DOHH2 (cell line): ENCODE data around the gene APOOL.
"Not testable (repeated sequence)": the region's sequence is repeated elsewhere in the genome, so short reads cannot be mapped to it uniquely, and the experiment has no call there.

ENCODE experiments used
- H3F3A ChIP-seq: fragments of 200-600 bp; sonication (generic), shearing (Covaris generic); 2 replicates; pipeline ENCODE4 v1.6.0; 2016; ENCODE audit warnings: antibody characterized with exemption, mild to moderate bottlenecking; ENCODE audit not compliant: control insufficient read depth, insufficient read depth
- H3K27ac ChIP-seq: fragments of 200-600 bp; sonication (generic); 2 replicates; pipeline ENCODE4 v1.5.1; 2014; ENCODE audit warnings: low read depth, mild to moderate bottlenecking, low read length, moderate library complexity
- H3K27me3 ChIP-seq: fragments of 200-600 bp; sonication (generic); 2 replicates; pipeline ENCODE4 v1.6.1; 2014; ENCODE audit warnings: mild to moderate bottlenecking, low read length, mixed read lengths; ENCODE audit not compliant: control insufficient read depth
- H3K36me3 ChIP-seq: fragments of 200-600 bp; sonication (generic); 2 replicates; pipeline ENCODE4 v1.6.1; 2014; ENCODE audit warnings: mild to moderate bottlenecking, low read length, moderate library complexity, mixed read lengths; ENCODE audit not compliant: control insufficient read depth
- H3K4me1 ChIP-seq: fragments of 200-600 bp; sonication (generic); 2 replicates; pipeline ENCODE4 v1.6.1; 2014; ENCODE audit warnings: mild to moderate bottlenecking, low read length, mixed read lengths; ENCODE audit not compliant: control insufficient read depth
- H3K4me2 ChIP-seq: fragments of 200-600 bp; sonication (generic); 2 replicates; pipeline ENCODE4 v1.6.0; 2014; ENCODE audit warnings: mild to moderate bottlenecking, low read length, moderate library complexity
- H3K4me3 ChIP-seq: fragments of 200-600 bp; sonication (generic); 2 replicates; pipeline ENCODE4 v1.5.1; 2014; ENCODE audit warnings: mild to moderate bottlenecking, low read length, mixed read lengths
- H3K79me2 ChIP-seq: fragments of 200-600 bp; sonication (generic); 2 replicates; pipeline ENCODE4 v1.6.1; 2014; ENCODE audit warnings: mild to moderate bottlenecking, low read length, mixed read lengths; ENCODE audit not compliant: control insufficient read depth
- H3K9me2 ChIP-seq: fragments of 200-600 bp; sonication (generic); replicated peaks from 2 replicates; pipeline ENCODE4 v1.6.1; 2014; ENCODE audit warnings: mild to moderate bottlenecking, low read length, mixed read lengths; ENCODE audit not compliant: control insufficient read depth
- H3K9me3 ChIP-seq: fragments of 200-600 bp; sonication (generic); 2 replicates; pipeline ENCODE4 v1.6.1; 2014; ENCODE audit warnings: antibody characterized with exemption, low read length, mixed read lengths; ENCODE audit not compliant: control insufficient read depth, insufficient read depth
- H4K20me1 ChIP-seq: fragments of 200-600 bp; sonication (generic); 2 replicates; pipeline ENCODE4 v1.6.0; 2014; ENCODE audit warnings: low read depth, mild to moderate bottlenecking, antibody characterized with exemption, low read length, moderate library complexity; ENCODE audit not compliant: control insufficient read depth, insufficient read depth
- EZH2phosphoT487 ChIP-seq: fragments of 200-600 bp; sonication (generic); IDR thresholded peaks from 2 replicates; pipeline ENCODE4 v1.6.1; 2017; ENCODE audit warnings: borderline replicate concordance, mild to moderate bottlenecking, antibody characterized with exemption, low read length, moderate library complexity, mixed read lengths
- TF ChIP-seq, protein P1 (sequence below): fragments of 200-600 bp; sonication (generic); IDR thresholded peaks from one replicate; pipeline ENCODE4 v1.5.1; 2014; ENCODE audit warnings: antibody characterized with exemption, mild to moderate bottlenecking, low read depth, low read length; ENCODE audit not compliant: poor library complexity, severe bottlenecking

Gene APOOL

DNA sequence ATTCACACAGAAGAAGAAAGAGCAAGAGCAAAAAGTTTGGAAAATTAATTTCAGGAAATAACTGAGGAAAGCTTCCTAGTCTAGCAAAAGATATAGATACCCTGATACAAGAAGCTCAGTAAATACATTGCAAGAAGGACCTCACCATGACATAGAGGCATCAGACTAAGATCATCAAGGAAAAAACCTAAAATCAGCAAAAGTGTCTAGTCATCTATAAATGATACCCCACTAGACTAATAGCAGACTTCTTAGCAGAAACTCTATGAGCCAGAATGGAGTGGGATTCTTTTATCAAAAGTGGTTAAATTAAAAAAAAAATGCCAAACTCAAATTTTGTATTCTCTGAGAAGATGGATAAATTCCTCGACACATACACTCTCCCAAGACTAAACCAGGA is 10.5 kb upstream of the APOOL start:
- Histone ChIP-seq H3K4me3 (no peak overlapping the region), H4K20me1 (no peaks in the 10 kb centered on the region), H3K79me2 (no peaks in the 10 kb centered on the region), H3K4me1 (no peaks in the 10 kb centered on the region), H3K36me3 (no peaks in the 10 kb centered on the region), H3K9me2 (no peaks in the 10 kb centered on the region), H3F3A (no peaks in the 10 kb centered on the region), H3K27ac (no peak overlapping the region), H3K4me2 (no peak overlapping the region), H3K27me3 (no peaks in the 10 kb centered on the region), H3K9me3 (no peaks in the 10 kb centered on the region)
- TF ChIP-seq, protein P1, sequence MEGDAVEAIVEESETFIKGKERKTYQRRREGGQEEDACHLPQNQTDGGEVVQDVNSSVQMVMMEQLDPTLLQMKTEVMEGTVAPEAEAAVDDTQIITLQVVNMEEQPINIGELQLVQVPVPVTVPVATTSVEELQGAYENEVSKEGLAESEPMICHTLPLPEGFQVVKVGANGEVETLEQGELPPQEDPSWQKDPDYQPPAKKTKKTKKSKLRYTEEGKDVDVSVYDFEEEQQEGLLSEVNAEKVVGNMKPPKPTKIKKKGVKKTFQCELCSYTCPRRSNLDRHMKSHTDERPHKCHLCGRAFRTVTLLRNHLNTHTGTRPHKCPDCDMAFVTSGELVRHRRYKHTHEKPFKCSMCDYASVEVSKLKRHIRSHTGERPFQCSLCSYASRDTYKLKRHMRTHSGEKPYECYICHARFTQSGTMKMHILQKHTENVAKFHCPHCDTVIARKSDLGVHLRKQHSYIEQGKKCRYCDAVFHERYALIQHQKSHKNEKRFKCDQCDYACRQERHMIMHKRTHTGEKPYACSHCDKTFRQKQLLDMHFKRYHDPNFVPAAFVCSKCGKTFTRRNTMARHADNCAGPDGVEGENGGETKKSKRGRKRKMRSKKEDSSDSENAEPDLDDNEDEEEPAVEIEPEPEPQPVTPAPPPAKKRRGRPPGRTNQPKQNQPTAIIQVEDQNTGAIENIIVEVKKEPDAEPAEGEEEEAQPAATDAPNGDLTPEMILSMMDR = no peak
- no peak for TF ChIP-seq EZH2phosphoT487

DNA sequence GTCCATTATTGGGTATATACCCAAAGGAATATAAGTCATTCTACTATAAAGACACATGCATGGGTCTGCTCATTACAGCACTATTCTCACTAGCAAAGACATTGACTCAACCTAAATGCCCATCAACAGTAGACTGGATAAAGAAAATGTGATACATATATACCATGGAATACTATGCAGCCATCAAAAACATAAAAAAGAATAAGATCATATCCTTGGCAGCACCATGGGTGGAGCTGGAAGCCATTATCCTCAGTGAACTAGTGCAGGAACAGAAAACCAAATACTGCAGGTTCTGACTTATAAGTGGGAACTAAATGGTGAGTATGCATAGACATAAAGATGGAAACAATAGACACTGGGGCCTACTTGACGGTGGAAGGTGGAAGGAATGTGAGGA is 2.3 kb upstream of the APOOL start:
- H4K20me1 ChIP-seq = no peaks in the 10 kb centered on the region
- H3K4me3 ChIP-seq = no peak overlapping the region
- H3K4me1 ChIP-seq = peaks cover 4% of the 10 kb centered on the region
- H3K9me2 ChIP-seq = no peaks in the 10 kb centered on the region
- no peaks in the 10 kb centered on the region for H3K9me3 ChIP-seq
- H3F3A ChIP-seq = no peaks in the 10 kb centered on the region
- H3K27me3 ChIP-seq = no peaks in the 10 kb centered on the region
- H3K27ac ChIP-seq = no peak overlapping the region
- TF ChIP-seq, protein P1 = no peak
- no peak for TF ChIP-seq EZH2phosphoT487
- H3K79me2 ChIP-seq = peaks cover 19% of the 10 kb centered on the region
- no peak overlapping the region for H3K4me2 ChIP-seq
- no peaks in the 10 kb centered on the region for H3K36me3 ChIP-seq

DNA sequence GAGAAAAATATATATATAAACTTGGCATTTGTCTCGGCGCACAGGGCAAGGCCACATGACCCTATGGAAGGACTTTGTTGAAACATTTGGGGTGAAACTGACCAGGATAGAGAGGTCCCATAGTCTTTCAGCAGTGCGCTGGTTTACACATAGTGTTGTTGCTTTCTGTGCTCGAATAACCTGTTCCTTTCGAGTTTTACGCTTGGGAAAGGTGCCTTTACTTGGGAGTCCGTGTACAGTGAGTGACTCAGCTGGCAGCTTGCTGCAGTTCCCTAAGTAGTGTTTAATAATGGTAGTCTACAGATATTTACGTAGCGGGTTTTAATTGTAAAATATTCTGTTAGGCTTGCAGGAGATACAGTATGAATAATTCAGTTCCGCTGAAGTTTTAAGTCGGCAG is 578 bp downstream of the APOOL start:
- Histone ChIP-seq H3K36me3 (no peaks in the 10 kb centered on the region), H3F3A (no peaks in the 10 kb centered on the region), H3K4me1 (peaks cover 4% of the 10 kb centered on the region), H4K20me1 (no peaks in the 10 kb centered on the region), H3K27me3 (no peaks in the 10 kb centered on the region), H3K79me2 (peaks cover 44% of the 10 kb centered on the region), H3K9me2 (no peaks in the 10 kb centered on the region), H3K9me3 (no peaks in the 10 kb centered on the region), H3K27ac (peak overlapping the region; percentile 18; the same call in 1 of the 2 replicates), H3K4me3 (peak overlapping the region; percentile 84), H3K4me2 (peak overlapping the region; percentile 58)
- TF ChIP-seq EZH2phosphoT487 = no peak
- TF ChIP-seq, protein P1 = no peak

DNA sequence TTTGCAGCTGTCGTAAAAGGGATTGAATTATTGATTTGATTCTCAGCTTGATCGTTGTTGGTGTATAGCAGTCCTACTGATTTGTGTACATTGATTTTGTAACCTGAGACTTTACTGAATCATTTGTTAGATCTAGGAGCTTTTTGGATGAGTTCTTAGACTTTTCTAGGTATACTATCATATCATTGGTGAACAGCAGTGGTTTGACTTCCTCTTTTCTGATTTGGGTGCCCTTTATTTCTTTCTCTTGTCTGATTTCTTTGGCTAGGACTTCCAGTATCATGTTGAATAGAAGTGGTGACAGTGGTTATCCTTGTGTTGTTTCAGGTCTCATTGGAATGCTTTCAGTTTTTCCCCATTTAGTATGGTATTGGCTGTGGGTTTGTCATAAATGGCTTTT is 8.4 kb downstream of the APOOL start:
- no peak overlapping the region for H3K4me3 ChIP-seq
- no peak overlapping the region for H3K4me2 ChIP-seq
- H3K4me1 ChIP-seq = no peaks in the 10 kb centered on the region
- peaks cover 91% of the 10 kb centered on the region for H3K79me2 ChIP-seq
- H3K9me3 ChIP-seq = no peaks in the 10 kb centered on the region
- no peaks in the 10 kb centered on the region for H3K27me3 ChIP-seq
- TF ChIP-seq, protein P1 = no peak
- TF ChIP-seq EZH2phosphoT487 = no peak
- H3K27ac ChIP-seq = no peak overlapping the region
- H3F3A ChIP-seq = no peaks in the 10 kb centered on the region
- H3K9me2 ChIP-seq = no peaks in the 10 kb centered on the region
- H4K20me1 ChIP-seq = no peaks in the 10 kb centered on the region
- no peaks in the 10 kb centered on the region for H3K36me3 ChIP-seq

DNA sequence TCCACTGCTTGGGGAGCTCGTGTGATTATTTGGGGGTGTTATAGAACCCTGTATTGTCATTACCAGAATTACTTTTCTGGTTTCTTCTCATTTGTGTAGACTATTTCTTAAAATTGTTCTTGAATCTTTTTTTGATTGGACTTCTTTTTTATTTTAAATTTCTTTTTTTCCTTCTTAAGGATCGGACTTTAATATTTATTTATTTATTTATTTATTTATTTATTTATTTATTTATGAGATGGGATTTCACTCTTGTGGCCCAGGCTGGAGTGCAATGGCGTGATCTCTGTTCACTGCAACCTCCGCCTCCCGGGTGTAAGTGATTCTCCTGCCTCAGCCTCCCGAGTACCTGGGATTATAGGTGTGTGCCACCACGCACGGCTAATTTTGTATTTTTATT is 11.7 kb downstream of the APOOL start:
- H3K9me2 ChIP-seq, H3K4me1 ChIP-seq, H3K27me3 ChIP-seq, H3K27ac ChIP-seq, H3F3A ChIP-seq, H3K4me2 ChIP-seq, H3K4me3 ChIP-seq, H3K36me3 ChIP-seq, H3K9me3 ChIP-seq, H4K20me1 ChIP-seq: not testable (repeated sequence)
- H3K79me2 ChIP-seq = peaks cover 82% of the 10 kb centered on the region
